ENCODE measurements around the gene CLCF1.

DNA sequence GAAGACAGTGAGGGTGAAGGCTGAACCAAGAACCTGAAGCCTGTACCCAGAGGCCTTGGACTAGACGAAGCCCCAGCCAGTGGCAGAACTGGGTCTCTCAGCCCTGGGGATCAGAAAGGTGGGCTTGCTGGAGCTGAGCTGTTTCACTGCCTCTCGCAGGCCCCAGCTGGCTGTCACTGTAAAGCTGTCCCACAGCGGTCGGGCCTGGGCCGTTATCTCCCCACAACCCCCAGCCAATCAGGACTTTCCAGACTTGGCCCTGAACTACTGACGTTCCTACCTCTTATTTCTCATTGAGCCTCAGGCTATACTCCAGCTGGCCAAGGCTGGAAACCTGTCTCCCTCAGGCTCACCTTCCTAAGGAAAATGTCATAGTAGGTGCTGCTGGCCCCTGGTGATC lies 24.1 kb upstream of the CLCF1 start:
- no peak for TF ChIP-seq POLR2A (IDR thresholded peaks at IDR 0.05)
- TF ChIP-seq, protein P1, sequence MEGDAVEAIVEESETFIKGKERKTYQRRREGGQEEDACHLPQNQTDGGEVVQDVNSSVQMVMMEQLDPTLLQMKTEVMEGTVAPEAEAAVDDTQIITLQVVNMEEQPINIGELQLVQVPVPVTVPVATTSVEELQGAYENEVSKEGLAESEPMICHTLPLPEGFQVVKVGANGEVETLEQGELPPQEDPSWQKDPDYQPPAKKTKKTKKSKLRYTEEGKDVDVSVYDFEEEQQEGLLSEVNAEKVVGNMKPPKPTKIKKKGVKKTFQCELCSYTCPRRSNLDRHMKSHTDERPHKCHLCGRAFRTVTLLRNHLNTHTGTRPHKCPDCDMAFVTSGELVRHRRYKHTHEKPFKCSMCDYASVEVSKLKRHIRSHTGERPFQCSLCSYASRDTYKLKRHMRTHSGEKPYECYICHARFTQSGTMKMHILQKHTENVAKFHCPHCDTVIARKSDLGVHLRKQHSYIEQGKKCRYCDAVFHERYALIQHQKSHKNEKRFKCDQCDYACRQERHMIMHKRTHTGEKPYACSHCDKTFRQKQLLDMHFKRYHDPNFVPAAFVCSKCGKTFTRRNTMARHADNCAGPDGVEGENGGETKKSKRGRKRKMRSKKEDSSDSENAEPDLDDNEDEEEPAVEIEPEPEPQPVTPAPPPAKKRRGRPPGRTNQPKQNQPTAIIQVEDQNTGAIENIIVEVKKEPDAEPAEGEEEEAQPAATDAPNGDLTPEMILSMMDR (IDR thresholded peaks at IDR 0.05): no peak

Data from lower leg skin (tissue), 3 donors.